GM18951 (cell line): ENCODE measurements around the gene SUPT4H1.
"Not testable (repeated sequence)": the region's sequence is repeated elsewhere in the genome, so short reads cannot be mapped to it uniquely, and the experiment has no call there.

ENCODE experiments used
- POLR2A ChIP-seq: IDR thresholded peaks from 4 replicates; pipeline ENCODE4 v1.6.1; 2011; ENCODE audit warnings: mild to moderate bottlenecking; ENCODE audit not compliant: insufficient read length, insufficient read depth; ENCODE audit errors: extremely low read depth
- in situ Hi-C: fragments of 300-500 bp; cut with MboI; formaldehyde crosslinking; loops from one replicate; pipeline ENCODE4 v1.12.0; 2022; ENCODE audit warnings: low sequenced_read_pairs, mixed read lengths, inconsistent platforms; ENCODE audit not compliant: unreplicated experiment

Gene SUPT4H1

GRCh38 chr17:58351831-58352595, at the start of gene SUPT4H1:
SUPT4H1 (minus strand) TSS chr17:58352201; CDS start chr17:58352135, 66 bp downstream.
- in situ Hi-C loops, result no loop called here
- TF ChIP-seq POLR2A, result peak; percentile 92

DNA sequence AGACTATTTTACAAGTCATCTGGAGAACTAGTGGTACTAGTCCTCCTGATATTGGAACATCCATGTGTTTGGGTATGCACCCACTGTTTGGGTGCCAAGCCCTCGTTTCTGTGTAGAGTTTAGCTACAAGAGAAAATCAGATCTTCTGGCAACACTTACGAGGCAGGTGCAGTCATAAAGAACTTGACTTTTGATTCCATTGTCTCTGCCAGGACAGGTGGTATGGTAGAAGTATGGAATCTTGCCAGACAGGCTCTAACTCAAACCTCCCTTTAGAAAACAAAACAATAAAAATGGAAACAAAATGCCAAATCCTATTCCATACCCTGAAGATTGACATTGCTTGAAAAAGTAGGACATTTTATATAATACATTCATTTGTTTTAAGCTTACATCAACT, 49.3 kb upstream of the SUPT4H1 start:
- in situ Hi-C loops, result no loop called here
- no peak for TF ChIP-seq POLR2A

DNA sequence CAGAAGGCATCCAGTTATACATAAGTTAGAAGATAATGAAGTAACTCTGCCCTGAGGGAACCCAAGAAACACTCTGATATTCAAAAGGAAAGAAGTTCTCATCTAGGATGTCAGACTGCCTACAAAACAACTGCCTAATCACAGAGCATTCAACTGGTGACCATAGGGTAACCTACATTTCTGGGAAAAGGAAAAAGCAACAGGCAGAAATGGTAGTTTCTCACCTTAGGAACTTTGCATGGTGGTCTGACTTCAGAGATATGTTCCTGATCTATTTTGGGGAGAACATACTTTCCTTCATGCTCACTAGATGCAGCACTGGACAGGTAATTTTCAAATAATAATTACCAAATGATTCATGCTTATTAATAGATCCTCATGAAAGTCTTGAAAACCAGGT, 48.8 kb upstream of the SUPT4H1 start:
- in situ Hi-C loops, result no loop called here

GRCh38 chr17:58399974-58400373, 48.0 kb upstream of the SUPT4H1 start:
- in situ Hi-C loops, result no loop called here
- TF ChIP-seq POLR2A, result no peak

More for the DNA sequence above, 48.8 kb upstream of the SUPT4H1 start:
- no peak for TF ChIP-seq POLR2A

GRCh38 chr17:58398574-58399266, 46.7 kb upstream of the SUPT4H1 start:
- in situ Hi-C loops, result no loop called here
- TF ChIP-seq POLR2A, result no peak

GRCh38 chr17:58397421-58397820, 45.4 kb upstream of the SUPT4H1 start:
- in situ Hi-C loops, result not testable (repeated sequence)

GRCh38 chr17:58396173-58396572, 44.2 kb upstream of the SUPT4H1 start:
- in situ Hi-C loops, result no loop called here
- no peak for TF ChIP-seq POLR2A

- in situ Hi-C loops, result no loop called here
- no peak for TF ChIP-seq POLR2A
Observed at GRCh38 chr17:58394534-58395223, 42.7 kb upstream of the SUPT4H1 start.

GRCh38 chr17:58391302-58391984, 39.4 kb upstream of the SUPT4H1 start:
- no peak for TF ChIP-seq POLR2A
- in situ Hi-C loops, result no loop called here

DNA sequence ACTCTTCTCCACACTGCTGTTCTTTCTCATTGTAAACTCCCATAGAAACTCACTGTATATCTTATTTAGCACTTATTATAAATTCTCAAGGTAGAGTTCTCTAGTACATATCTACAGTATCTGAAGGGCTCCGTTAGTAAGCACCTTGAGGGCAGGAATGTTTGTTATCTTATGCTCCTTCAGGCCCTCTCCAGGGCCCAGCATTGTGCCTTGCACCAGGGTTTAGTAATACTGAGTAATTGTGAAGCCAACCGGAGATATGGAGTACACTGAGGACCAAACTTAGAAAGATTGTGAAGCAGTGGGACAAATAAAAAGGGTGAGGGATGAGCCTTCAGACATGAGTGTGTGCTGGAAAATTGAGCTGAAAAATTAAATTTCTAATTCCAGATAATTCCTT, 38.9 kb upstream of the SUPT4H1 start:
- in situ Hi-C loops, result no loop called here
- no peak for TF ChIP-seq POLR2A

- TF ChIP-seq POLR2A, result no peak
- in situ Hi-C loops, result no loop called here
Observed at GRCh38 chr17:58388302-58389190, 36.5 kb upstream of the SUPT4H1 start.

DNA sequence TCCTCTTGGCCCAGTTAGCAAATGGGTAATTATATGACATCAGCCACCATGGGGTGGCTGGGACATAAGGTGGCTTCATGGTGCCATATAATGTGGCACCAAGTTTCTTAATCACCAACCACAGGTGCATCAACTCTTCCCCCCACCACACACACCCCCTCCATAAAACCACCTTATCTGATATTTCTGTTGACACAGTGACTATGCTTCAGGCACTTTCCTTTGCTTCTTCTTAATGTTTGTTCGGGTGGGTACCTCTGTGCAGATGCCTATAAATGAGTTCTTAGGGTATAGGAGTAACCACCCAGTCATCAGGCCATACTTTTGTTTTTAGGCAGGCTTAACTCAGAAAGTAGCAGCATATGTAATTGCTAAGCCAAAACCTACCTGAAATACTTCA, 35.8 kb upstream of the SUPT4H1 start:
- no peak for TF ChIP-seq POLR2A
- in situ Hi-C loops, result no loop called here

- in situ Hi-C loops, result no loop called here
- no peak for TF ChIP-seq POLR2A
Observed at GRCh38 chr17:58386708-58387107, 34.7 kb upstream of the SUPT4H1 start.
